HG02642 (cell line): Measurements from ENCODE around the gene PIAS1.
"Not testable (repeated sequence)": the region's sequence is repeated elsewhere in the genome, so short reads cannot be mapped to it uniquely, and the experiment has no call there.

ENCODE experiments used
- ATAC-seq: cut with Tn5 transposase; IDR thresholded peaks from one replicate; pipeline ENCODE4 v1.9.1; 2021; ENCODE audit warnings: mild to moderate bottlenecking; ENCODE audit not compliant: unreplicated experiment, poor library complexity

Gene PIAS1

GRCh38 chr15:68211656-68212320 lies 157.7 kb downstream of the PIAS1 start:
- no peak for ATAC-seq

GRCh38 chr15:68213491-68213845 lies 159.4 kb downstream of the PIAS1 start:
- ATAC-seq = not testable (repeated sequence)

DNA sequence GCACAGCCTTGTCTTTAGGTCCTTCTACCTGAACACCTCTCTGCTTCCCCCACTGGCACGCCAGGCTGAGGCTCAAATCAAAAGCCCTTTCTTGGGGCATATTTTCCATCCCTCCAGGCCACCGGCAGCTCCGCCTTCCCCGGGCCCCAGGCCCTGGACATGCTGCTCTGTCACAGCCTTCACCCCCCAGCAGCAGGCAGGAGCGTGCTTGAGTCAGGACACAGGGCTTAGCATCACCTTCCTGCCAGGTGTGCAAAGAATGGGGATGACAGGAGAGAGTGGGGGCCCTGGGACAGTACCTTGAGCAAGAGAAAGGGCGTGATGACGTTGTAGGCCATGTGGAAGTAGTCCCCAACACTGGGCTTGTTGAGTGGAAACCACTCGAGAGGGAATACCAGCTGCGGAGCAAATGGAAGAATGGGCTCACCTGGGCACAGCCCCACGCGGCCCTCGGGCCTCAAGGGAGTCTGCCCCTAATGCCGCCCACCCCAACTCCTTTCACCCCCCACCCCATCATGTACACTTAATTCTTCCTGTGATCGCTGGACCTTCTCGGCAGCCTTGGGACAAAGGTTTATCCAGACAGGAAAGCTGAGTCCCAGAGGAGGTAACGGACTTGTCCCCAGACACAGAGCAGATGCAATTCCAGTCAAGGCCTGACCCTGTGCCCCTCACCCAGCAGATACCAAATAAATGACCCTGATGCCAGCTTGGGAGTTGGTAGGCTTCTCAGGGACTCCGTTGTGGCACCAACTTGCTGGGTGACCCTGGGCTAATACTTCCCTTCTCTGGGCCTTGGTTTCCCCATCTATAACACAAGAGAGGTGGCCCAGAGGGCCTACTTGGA lies 160.1 kb downstream of the PIAS1 start:
- no peak for ATAC-seq

DNA sequence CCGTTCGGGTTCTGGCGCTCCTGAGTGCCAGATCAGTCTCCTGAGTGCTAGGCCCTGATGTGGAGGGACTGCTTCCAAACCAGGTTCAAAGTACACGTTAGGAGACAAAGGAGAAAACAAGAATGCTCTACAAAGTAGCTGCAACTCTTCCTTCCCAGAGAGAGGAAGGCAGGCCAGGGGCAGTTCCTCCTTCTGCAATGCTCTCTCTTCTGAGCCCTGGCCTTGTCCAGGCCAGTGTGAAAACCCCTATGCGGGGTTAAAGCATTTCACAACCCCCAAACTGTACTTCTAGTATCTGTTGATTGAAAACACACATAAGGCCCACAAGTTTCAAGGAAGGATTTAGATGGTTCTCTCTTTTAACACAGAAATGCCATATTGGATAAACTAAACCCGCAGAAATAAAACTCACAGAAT lies 160.7 kb downstream of the PIAS1 start:
- no peak for ATAC-seq

GRCh38 chr15:68217341-68217740 lies 163.2 kb downstream of the PIAS1 start:
- no peak for ATAC-seq

DNA sequence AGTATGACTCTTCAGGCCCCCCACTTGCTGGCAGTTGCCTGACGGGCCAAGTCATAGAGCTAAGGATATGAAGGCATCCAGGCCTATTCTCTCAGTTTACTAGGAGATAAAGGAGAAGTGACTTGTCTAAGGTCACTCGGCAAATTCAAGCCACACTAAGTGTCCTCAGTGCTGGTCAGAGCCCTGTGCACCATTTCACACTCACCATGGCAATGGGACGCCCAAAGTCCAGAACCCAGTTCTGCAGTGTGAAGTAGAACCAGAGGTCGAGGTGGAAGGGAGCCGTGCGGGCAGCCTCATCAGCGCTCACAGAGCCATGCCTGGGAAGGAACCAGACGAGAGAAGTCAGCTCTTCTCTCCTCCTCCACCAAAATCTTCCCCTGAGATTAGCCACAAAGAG lies 164.2 kb downstream of the PIAS1 start:
- ATAC-seq = no peak

DNA sequence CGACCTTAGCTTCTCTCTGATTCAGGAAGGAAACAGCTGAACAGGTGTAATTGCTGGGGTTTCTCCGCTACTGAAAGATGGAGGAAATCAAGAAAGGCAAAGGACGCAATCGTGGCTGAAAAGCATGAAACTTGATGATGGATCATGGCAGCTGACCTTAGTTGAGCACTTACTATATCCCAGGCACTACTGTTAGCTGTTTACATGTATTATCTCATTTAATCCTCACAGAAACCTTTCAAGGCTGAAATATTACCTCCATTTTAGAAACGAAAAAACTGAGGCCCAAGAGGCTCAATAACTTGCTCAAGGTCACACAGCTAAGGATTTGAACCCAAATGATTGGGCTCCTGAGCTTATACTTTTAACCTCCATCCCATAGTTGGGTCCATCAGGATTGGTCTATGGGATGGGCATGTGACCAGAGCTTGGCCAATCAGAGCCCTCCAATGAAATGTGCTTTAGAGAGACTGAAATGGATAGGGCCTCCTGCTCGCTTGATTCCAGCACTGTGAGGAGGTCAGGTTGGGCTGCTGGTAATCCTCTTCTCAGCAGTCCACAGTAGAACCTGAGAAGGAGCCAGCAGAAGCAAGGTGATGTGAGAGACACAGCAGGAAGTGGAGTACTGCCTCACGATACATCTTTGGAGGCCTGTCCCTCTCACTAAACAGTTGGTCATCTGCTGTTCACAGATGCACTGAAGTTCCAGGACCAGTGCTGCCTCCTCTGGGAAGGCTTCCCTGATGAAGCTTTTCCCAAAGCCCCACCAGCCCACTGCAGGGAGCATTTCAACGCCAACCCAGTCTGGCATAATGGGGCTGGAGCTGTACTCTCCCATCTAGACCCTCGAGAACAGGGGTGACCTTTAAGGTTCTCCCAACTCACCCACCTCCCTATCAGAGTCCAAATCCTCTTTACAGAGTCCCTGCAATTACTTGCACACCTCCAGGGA lies 165.0 kb downstream of the PIAS1 start:
- ATAC-seq = no peak

- no peak for ATAC-seq
Observed at GRCh38 chr15:68220489-68220888, 166.4 kb downstream of the PIAS1 start.

DNA sequence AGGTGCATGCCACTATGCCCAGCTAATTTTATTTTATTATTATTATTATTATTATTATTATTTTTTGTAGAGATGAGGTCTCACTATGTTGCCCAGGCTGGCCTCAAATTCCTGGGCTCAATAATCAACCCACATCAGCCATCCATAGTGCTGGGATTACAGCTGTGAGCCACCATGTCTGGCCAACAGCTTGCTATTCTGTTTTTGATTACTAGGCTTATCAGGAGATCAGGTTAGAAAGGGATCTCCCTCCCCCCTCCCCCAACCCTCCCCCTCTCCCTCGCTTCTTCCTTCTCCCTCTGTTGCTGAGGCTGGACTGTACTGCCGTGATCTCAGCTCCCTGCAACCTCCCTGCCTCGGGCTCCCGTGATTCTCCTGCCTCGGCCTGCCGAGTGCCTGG lies 166.9 kb downstream of the PIAS1 start:
- ATAC-seq = no peak

DNA sequence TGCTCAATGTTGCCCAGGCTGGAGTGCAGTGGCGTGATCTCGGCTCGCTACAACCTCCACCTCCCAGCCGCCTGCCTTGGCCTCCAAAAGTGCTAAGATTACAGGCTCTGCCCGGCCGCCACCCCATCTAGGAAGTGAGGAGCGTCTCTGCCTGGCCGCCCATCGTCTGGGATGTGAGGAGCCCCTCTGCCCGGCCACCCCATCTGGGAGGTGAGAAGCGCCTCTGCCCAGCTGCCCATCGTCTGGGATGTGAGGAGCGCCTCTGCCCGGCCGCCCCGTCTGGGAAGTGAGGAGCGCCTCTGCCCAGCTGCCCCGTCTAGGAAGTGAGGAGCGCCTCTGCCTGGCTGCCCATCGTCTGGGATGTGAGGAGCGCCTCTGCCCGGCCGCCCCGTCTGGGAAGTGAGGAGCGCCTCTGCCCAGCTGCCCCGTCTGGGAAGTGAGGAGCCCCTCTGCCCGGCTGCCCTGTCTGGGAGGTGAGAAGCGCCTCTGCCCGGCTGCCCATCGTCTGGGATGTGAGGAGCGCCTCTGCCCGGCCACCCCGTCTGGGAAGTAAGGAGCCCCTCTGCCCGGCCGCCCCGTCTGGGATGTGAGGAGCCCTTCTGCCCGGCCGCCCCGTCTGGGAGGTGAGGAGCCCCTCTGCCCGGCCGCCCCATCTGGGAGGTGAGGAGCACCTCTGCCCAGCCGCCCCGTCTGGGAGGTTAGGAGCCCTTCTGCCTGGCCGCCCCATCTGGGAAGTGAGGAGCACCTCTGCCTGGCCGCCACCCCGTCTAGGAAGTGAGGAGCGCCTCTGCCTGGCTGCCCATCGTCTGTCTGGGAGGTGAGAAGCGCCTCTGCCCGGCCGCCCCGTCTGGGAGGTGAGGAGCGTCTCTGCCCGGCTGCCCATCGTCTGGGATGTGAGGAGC lies 167.7 kb downstream of the PIAS1 start:
- ATAC-seq = not testable (repeated sequence)

DNA sequence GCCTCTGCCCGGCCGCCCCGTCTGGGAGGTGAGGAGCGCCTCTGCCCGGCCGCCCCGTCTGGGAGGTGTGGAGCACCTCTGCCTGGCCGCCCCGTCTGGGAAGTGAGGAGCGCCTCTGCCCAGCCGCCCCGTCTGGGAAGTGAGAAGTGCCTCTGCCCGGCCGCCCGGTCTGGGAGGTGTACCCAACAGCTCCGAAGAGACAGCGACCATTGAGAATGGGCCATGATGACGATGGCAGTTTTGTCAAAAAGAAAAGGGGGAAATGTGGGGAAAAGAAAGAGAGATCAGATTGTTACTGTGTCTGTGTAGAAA lies 168.3 kb downstream of the PIAS1 start:
- not testable (repeated sequence) for ATAC-seq

- ATAC-seq = no peak
Observed at GRCh38 chr15:68223171-68223570, 169.1 kb downstream of the PIAS1 start.

GRCh38 chr15:68224108-68224507 lies 170.0 kb downstream of the PIAS1 start:
- no peak for ATAC-seq

DNA sequence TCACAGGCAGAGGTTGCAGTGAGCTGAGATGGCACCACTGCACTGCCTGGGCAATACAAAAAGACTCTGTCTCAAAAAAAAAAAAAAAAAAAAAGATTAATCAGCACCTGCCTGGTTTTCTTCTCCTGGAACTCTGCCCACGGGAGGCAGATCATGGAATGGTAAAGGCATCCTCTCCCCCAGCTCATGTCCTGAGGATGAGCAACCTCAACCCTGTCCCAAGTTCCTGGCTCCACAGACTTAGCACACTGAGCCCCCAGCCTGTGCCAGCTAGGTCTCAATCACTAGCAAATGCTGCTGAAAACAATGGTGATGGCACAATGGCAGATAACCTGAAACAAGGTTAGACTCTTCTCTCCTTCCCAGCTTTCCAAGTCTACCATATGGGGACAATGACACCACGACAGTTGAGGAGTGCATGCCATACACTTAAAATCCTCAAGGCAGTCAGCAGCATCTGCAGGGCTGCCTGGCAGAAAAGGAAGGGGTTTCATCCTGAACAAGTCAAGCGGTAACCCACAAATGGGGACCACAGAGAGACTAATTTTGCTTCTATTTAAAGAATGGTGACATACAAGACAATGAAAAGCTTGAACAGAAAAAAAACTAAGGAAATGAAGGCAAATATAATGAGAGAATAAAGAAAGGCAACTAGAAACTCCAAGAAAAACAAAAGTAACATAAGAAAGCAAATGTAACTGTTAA lies 170.6 kb downstream of the PIAS1 start:
- ATAC-seq = no peak

- ATAC-seq = not testable (repeated sequence)
Observed at GRCh38 chr15:68225442-68225841, 171.3 kb downstream of the PIAS1 start.

- ATAC-seq = no peak
Observed at GRCh38 chr15:68227643-68228142, 173.6 kb downstream of the PIAS1 start.

GRCh38 chr15:68228143-68228970 lies 174.2 kb downstream of the PIAS1 start:
- no peak for ATAC-seq

GRCh38 chr15:68228971-68229385 lies 174.9 kb downstream of the PIAS1 start:
- ATAC-seq = no peak
